HepG2 (cell line): ENCODE results near the gene QDPR. TPM values are rescaled to one million over a fixed set of nuclear protein-coding genes. Genes with fewer than 3 reads are reported as not detected.
A peak's percentile ranks its signal among the peaks of the same experiment; 100 is the strongest.

Experiments
- CEBPB ChIP-seq: IDR thresholded peaks from 2 replicates; pipeline ENCODE4 v1.6.1; 2011; ENCODE audit warnings: low read depth, low read length, improper control_type of control experiment, borderline replicate concordance
- FOXA1 ChIP-seq, 2 experiments: fragments of 450-650 bp in 1 of 2; sonication (generic) in 1 of 2; formaldehyde crosslinking in 1 of 2; IDR thresholded peaks; 2 replicates each; pipeline versions ENCODE4 v1.4.0 to v1.6.1; 2016 to 2020; ENCODE audit warnings: missing genetic modification reagents in 1 of 2
- FOXK1 ChIP-seq: sonication (generic); formaldehyde crosslinking; IDR thresholded peaks from 2 replicates; pipeline ENCODE4 v1.4.0; 2020; ENCODE audit warnings: low read depth, missing genetic modification reagents, borderline replicate concordance
- FOXP1 ChIP-seq, 2 experiments: fragments of 450-650 bp in 1 of 2; IDR thresholded peaks; 2 replicates each; pipeline ENCODE4 v1.6.1; 2017 to 2018; ENCODE audit warnings: antibody characterized with exemption in 1 of 2
- HES4 ChIP-seq: sonication (generic); formaldehyde crosslinking; IDR thresholded peaks from 2 replicates; pipeline ENCODE4 v1.9.0; 2021; ENCODE audit warnings: mild to moderate bottlenecking, missing genetic modification reagents, borderline replicate concordance
- MEIS1 ChIP-seq: sonication (generic); formaldehyde crosslinking; IDR thresholded peaks from 2 replicates; pipeline ENCODE4 v1.9.0; 2021; ENCODE audit warnings: mild to moderate bottlenecking, missing genetic modification reagents, moderate library complexity, borderline replicate concordance
- SAFB2 ChIP-seq: sonication (generic); formaldehyde crosslinking; IDR thresholded peaks from 2 replicates; pipeline ENCODE4 v1.5.1; 2020; ENCODE audit warnings: missing genetic modification reagents, low read depth, mild to moderate bottlenecking, borderline replicate concordance
- SNRNP70 ChIP-seq: fragments of 200-400 bp; formaldehyde crosslinking; IDR thresholded peaks from 2 replicates; pipeline ENCODE4 v1.6.1; 2017; ENCODE audit warnings: mild to moderate bottlenecking, low read depth, low read length, moderate library complexity
- ZBTB38 ChIP-seq: sonication (generic); formaldehyde crosslinking; IDR thresholded peaks from 2 replicates; pipeline ENCODE4 v1.5.1; 2020; ENCODE audit warnings: mild to moderate bottlenecking, missing genetic modification reagents
- ZFY ChIP-seq: sonication (generic); formaldehyde crosslinking; IDR thresholded peaks from 2 replicates; pipeline ENCODE4 v1.4.0; 2020; ENCODE audit warnings: missing genetic modification reagents
- ZNF180 ChIP-seq: sonication (generic); formaldehyde crosslinking; IDR thresholded peaks from 2 replicates; pipeline ENCODE4 v1.4.0; 2020; ENCODE audit warnings: low read depth, missing genetic modification reagents, borderline replicate concordance
- ZNF205 ChIP-seq: IDR thresholded peaks from 2 replicates; pipeline ENCODE4 v1.6.1; 2018; ENCODE audit warnings: missing biosample characterization, missing genetic modification reagents
- ZNF34 ChIP-seq: sonication (generic); formaldehyde crosslinking; IDR thresholded peaks from 2 replicates; pipeline ENCODE4 v1.4.0; 2020; ENCODE audit warnings: mild to moderate bottlenecking, missing genetic modification reagents, borderline replicate concordance
- ZNF343 ChIP-seq: sonication (generic); formaldehyde crosslinking; IDR thresholded peaks from 2 replicates; pipeline ENCODE4 v1.4.0; 2020; ENCODE audit warnings: mild to moderate bottlenecking, missing genetic modification reagents
- ZNF567 ChIP-seq: sonication (generic); formaldehyde crosslinking; IDR thresholded peaks from 2 replicates; pipeline ENCODE4 v1.8.1; 2023; ENCODE audit warnings: mild to moderate bottlenecking, missing genetic modification reagents, borderline replicate concordance
- ZNF678 ChIP-seq: sonication (generic); formaldehyde crosslinking; IDR thresholded peaks from 2 replicates; pipeline ENCODE4 v1.4.0; 2020; ENCODE audit warnings: mild to moderate bottlenecking, missing genetic modification reagents
- polyA plus RNA-seq, 8 experiments: library from polyadenylated mRNA; depleted of rRNA in 3 of 8; stranded (reverse) in 7 of 8; unstranded in 1 of 8; fragments of >200 nt; fragmentation: Illumina TruSeq in 4 of 8; extraction: Trizol in 4 of 8; gene quantifications; 2 replicates each; pipeline versions ENCODE4 v1.2.1 to v1.2.3, GENCODE V29; 2011 to 2016; ENCODE audit warnings: low read depth in 4 of 8, missing spikeins in 1 of 8, mixed read lengths in 1 of 8; ENCODE audit not compliant: insufficient read depth in 1 of 8
- total RNA-seq, 5 experiments: library from RNA; depleted of rRNA; stranded (reverse); fragments of >200 nt; fragmentation: Illumina TruSeq; extraction: Trizol; gene quantifications; 2 replicates each; pipeline ENCODE4 v1.2.3, GENCODE V29; 2016; ENCODE audit warnings: low read depth in 1 of 5
- TF ChIP-seq, protein P1 (sequence below), 2 experiments: fragments of 450-650 bp in 1 of 2; sonication (generic) in 1 of 2; formaldehyde crosslinking in 1 of 2; IDR thresholded peaks; 2 replicates each; pipeline versions ENCODE4 v1.6.1 to v1.8.0; 2016 to 2022; ENCODE audit warnings: antibody characterized with exemption in 1 of 2, mild to moderate bottlenecking in 1 of 2, missing genetic modification reagents in 1 of 2
- TF ChIP-seq, protein P2 (sequence below): sonication (generic); formaldehyde crosslinking; IDR thresholded peaks from 2 replicates; pipeline ENCODE4 v1.5.0; 2020; ENCODE audit warnings: missing genetic modification reagents
- TF ChIP-seq, protein P3 (sequence below): sonication (generic); formaldehyde crosslinking; IDR thresholded peaks from 2 replicates; pipeline ENCODE4 v1.5.1; 2020; ENCODE audit warnings: mild to moderate bottlenecking, moderate library complexity, missing genetic modification reagents

QDPR gene
- total and polyA plus RNA-seq, 2 of the 13 experiments (the other 11 are each of a cell fraction or from before 2014, with no cell fraction given), result 9.9 to 95.5 TPM

DNA sequence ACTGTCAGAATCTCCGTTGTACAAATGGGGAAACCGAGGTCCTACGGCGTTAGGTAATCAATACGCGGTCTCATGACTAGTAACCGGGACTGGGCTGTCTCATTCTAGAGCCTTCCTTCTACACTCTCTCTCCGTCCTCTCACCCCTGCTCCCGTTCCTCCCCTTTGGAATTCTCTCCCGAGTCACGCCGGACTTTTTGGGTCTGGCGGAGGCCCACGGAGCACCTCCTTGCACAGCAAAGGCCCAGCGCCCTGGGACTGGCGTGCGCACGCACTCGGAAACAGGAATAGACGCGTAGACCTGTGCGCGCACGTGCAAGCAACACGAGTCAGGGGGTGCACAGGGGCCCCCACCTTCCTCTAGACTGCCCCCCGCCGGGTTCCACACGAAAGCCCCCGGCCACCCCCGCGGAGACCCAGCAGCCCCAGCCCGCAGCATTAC, 361 bp downstream of the QDPR start (continued):
- TF ChIP-seq, protein P1, sequence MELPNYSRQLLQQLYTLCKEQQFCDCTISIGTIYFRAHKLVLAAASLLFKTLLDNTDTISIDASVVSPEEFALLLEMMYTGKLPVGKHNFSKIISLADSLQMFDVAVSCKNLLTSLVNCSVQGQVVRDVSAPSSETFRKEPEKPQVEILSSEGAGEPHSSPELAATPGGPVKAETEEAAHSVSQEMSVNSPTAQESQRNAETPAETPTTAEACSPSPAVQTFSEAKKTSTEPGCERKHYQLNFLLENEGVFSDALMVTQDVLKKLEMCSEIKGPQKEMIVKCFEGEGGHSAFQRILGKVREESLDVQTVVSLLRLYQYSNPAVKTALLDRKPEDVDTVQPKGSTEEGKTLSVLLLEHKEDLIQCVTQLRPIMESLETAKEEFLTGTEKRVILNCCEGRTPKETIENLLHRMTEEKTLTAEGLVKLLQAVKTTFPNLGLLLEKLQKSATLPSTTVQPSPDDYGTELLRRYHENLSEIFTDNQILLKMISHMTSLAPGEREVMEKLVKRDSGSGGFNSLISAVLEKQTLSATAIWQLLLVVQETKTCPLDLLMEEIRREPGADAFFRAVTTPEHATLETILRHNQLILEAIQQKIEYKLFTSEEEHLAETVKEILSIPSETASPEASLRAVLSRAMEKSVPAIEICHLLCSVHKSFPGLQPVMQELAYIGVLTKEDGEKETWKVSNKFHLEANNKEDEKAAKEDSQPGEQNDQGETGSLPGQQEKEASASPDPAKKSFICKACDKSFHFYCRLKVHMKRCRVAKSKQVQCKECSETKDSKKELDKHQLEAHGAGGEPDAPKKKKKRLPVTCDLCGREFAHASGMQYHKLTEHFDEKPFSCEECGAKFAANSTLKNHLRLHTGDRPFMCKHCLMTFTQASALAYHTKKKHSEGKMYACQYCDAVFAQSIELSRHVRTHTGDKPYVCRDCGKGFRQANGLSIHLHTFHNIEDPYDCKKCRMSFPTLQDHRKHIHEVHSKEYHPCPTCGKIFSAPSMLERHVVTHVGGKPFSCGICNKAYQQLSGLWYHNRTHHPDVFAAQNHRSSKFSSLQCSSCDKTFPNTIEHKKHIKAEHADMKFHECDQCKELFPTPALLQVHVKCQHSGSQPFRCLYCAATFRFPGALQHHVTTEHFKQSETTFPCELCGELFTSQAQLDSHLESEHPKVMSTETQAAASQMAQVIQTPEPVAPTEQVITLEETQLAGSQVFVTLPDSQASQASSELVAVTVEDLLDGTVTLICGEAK (IDR thresholded peaks at IDR 0.05), result no peak
- TF ChIP-seq, protein P1 (CRISPR knock-in tag; IDR thresholded peaks at IDR 0.05), result no peak; the same call in 1 of the 2 replicates
- TF ChIP-seq CEBPB (no peak), ZNF180 (CRISPR knock-in tag) (no peak), HES4 (CRISPR knock-in tag) (no peak), ZBTB38 (CRISPR knock-in tag) (no peak), ZNF567 (no peak), SNRNP70 (no peak), ZNF678 (CRISPR knock-in tag) (no peak), FOXA1 (IDR thresholded peaks at IDR 0.05) (no peak), FOXA1 (CRISPR knock-in tag; IDR thresholded peaks at IDR 0.05) (no peak), FOXP1 (IDR thresholded peaks at IDR 0.05) (no peak), FOXP1 (CRISPR knock-in tag; IDR thresholded peaks at IDR 0.05) (no peak), ZNF343 (CRISPR knock-in tag) (no peak; the same call in 1 of the 2 replicates), ZFY (peak; percentile 54), SAFB2 (CRISPR knock-in tag) (no peak), MEIS1 (CRISPR knock-in tag) (no peak), ZNF205 (CRISPR knock-in tag) (no peak), ZNF34 (CRISPR knock-in tag) (no peak), FOXK1 (CRISPR knock-in tag) (no peak)
- TF ChIP-seq, protein P2, sequence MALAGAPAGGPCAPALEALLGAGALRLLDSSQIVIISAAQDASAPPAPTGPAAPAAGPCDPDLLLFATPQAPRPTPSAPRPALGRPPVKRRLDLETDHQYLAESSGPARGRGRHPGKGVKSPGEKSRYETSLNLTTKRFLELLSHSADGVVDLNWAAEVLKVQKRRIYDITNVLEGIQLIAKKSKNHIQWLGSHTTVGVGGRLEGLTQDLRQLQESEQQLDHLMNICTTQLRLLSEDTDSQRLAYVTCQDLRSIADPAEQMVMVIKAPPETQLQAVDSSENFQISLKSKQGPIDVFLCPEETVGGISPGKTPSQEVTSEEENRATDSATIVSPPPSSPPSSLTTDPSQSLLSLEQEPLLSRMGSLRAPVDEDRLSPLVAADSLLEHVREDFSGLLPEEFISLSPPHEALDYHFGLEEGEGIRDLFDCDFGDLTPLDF (CRISPR knock-in tag), result no peak
- TF ChIP-seq, protein P3, sequence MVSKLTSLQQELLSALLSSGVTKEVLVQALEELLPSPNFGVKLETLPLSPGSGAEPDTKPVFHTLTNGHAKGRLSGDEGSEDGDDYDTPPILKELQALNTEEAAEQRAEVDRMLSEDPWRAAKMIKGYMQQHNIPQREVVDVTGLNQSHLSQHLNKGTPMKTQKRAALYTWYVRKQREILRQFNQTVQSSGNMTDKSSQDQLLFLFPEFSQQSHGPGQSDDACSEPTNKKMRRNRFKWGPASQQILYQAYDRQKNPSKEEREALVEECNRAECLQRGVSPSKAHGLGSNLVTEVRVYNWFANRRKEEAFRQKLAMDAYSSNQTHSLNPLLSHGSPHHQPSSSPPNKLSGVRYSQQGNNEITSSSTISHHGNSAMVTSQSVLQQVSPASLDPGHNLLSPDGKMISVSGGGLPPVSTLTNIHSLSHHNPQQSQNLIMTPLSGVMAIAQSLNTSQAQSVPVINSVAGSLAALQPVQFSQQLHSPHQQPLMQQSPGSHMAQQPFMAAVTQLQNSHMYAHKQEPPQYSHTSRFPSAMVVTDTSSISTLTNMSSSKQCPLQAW (CRISPR knock-in tag), result no peak
